ENCODE results near the gene CUL3.
"Not testable (repeated sequence)": the region's sequence is repeated elsewhere in the genome, so short reads cannot be mapped to it uniquely, and the experiment has no call there.

Gene CUL3

GRCh38 chr2:224585211-224586088 lies at the start of gene CUL3:
CUL3 (minus strand) TSS chr2:224585363; CDS start chr2:224585009, 354 bp downstream.
- DNase-seq (ENCODE audit: low spot score): peak; percentile 100

DNA sequence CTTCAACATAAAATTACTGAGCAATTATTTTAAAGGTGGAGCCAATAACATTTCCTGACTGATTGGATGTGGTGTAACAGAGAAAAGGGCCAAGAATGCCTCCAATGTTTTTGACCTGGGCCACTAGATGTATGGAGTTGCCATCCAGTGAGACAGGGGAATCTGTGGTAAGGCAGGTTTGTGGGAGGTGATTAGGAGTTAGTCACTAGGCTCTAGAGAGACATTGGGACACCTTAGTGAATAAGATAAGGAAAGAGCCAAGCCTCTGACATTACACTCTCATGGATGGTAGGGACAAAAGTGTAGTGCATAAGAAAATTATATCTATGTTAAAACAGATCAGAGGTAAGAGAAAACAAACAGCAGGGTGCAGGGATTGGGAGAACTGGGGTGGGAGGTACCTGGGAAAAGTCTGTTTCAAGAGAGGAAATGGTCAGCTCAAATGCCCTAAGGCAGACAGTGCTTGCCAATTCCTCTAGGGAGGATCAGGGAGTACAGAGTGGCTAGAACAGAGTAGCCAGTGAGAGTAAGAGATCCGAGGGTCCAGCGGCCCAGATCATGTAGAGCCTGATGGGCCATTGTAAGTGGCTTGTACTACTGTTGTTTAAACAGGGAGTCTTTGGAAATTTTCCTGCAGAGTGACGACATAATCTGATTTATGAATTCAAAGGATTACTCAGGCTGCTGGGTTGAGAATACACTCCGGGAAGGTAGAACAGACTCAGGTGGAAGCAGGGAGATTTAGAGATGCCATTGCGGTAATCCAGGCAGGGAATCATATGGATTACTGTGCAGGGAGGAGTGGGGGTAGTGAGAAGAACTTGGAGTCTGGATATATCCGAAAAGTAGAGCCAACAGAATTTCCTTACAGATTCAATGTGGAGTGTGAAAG lies 45.7 kb upstream of the CUL3 start:
- DNase-seq (ENCODE audit: low spot score): no peak

DNA sequence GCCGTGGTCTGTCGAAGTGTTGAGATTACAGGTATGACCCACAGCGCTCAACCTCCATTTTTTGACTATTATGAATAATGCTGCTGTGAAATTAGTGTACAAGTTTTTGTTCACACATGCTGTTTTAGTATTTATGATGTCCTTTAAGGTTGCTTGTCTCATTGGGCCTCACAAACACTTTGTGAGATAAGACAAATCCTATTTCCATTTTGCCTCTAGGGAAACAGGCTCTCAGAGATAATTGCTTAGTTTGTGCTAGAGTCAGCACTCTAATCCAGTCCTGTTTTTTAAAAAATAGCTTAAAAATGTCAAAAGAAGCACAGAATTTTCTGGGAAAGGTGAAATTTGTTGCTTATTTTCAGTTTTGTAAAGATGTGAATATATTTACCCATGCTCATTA lies 43.3 kb upstream of the CUL3 start:
- DNase-seq (ENCODE audit: low spot score): no peak

GRCh38 chr2:224626735-224627134 lies 41.6 kb upstream of the CUL3 start:
- DNase-seq (ENCODE audit: low spot score): no peak

DNA sequence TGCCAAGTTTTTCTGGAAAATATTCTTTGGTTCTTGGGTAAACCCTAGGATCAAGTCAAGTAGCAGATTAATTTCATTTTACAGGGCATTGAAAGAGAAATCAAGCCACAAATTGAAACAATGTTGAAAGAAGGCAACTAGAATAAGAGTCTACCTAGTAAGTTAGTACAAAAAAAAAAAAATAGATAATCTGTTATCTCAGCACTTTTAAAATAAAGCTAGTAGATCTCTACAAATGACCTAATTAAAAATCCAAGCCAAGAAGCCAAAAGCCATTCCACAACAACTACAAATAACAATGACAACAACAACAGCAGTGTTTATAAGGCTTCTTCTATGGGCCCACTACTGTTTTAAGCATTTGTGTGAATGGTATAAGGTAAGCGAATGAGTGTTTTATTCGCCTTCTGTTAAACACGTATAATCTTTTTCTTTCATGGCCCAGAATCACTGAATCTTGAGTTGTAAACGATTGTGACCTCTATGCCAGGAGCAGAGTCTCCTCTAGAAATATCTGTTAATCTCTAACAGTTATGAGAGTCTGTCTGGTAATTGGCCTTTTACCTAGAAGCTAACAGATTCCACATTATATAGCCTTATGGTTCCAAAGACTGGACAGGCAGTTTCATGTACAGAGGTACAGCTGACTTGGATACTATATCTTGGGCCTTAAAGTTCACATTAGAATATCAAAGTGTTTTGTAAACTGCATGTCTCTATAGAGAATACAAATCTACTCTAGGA lies 28.6 kb upstream of the CUL3 start:
- DNase-seq (ENCODE audit: low spot score): no peak

DNA sequence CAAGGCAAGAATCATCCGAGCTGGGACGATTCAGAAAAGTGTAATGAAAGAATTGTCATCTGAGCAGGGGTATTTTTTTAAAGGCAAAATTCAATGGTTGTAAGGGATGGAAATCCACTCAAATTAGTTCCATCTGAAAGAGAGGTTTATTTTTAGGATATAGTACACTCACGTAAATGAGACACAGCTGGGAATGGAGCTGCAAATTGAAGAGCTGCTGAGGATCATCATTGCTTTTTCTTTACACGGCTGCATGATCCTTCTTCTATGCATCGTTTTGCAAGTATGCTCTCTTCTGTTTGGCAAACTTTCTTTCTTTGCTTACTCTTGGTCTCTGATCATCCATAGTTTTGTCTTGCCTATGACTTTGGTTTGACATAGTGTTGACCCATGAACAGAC lies 27.4 kb upstream of the CUL3 start:
- DNase-seq (ENCODE audit: low spot score): no peak

DNA sequence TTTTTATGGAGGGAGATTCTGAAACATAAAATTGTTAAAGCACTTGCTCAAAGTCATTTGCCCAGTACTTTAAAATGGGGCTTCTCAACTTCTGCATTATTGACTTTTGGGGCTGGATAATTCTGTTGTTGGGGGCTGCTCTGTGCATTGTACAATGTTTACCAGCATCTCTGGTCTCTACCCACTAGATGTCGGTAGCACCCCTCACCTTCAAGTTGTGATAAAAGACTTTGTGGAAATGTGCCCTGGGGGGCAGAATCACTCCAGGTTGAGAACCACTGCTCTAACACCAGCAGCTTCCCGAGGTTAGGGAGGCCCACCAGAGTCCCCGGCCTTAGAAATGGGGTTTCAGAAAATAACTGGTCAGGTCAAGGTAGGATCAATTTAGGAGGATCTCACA lies 26.8 kb upstream of the CUL3 start:
- DNase-seq (ENCODE audit: low spot score): no peak

DNA sequence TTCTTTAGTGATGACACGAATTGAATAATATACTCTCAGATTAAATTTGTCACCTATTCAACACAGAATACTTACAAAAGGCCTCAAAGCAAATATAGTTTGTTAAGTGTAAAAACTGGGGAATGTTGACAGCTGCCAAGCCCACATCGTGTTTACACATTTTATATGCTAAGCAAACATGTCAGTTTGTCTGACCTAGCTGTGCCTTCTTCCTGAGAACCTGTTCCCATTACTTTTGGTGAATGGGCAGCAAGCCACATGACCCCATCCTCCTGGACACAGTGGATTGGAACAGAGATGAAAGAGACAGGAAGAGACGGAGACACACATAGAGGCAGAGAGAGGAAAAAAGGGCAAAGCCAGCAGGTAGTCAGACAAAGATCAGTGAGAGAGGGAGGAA lies 22.9 kb upstream of the CUL3 start:
- no peak for DNase-seq (ENCODE audit: low spot score)

DNA sequence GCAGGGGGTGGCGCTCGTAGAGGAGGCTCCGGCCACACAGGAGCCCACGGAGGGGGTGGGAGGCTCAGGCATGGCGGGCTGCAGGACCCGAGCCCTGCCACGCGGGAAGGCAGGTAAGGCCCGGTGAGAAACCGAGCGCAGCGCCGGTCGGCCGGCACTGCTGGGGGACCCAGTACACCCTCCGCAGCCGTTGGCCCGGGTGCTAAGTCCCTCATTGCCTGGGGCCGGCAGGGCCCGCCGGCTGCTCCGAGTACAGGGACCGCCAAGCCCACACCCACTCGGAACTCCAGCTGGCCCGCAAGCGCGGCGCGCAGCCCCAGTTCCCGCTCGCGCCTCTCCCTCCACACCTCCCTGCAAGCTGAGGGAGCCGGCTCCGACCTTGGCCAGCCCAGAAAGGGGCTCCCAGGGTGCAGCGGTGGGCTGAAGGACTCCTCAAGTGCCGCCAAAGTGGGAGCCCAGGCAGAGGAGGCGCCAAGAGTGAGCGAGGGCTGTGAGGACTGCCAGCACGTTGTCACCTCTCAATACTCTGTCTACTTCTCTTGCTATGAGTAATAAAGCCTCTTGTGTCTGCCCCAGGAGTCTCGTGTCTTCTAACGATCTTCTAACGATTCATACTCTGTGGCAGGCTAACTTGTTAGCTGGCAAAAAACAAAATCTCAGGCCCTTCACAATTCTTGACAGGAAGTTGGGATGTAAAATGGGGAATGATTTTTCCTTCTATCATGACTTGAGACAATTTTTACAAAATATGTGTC lies 18.8 kb upstream of the CUL3 start:
- not testable (repeated sequence) for DNase-seq (ENCODE audit: low spot score)

DNA sequence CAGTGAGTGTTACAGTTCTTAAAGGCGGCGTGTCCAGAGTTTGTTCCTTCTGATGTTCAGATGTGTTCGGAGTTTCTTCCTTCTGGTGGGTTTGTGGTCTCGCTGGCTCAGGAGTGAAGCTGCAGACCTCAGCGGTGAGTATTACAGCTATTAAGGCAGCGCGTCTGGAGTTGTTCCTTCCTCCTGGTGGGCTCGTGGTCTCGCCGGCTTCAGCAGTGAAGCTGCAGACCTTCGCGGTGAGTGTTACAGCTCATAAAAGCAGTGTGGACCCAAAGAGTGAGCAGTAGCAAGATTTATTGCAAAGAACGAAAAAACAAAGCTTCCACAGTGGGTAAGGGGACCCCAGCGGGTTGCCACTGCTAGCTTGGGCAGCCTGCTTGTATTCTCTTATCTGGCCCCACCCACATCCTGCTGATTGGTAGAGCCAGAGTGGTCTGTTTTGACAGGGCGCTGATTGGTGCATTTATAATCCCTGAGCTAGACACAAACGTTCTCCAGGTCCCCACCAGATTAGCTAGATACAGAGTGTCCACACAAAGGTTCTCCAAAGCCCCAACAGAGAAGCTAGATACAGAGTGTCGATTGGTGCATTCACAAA lies 17.7 kb upstream of the CUL3 start:
- not testable (repeated sequence) for DNase-seq (ENCODE audit: low spot score)

- DNase-seq (ENCODE audit: low spot score): no peak
These were observed 16.8 kb upstream of the CUL3 start for GRCh38 chr2:224601923-224602322.

- DNase-seq (ENCODE audit: low spot score): no peak
These were observed 13.5 kb upstream of the CUL3 start for GRCh38 chr2:224598678-224599077.

DNA sequence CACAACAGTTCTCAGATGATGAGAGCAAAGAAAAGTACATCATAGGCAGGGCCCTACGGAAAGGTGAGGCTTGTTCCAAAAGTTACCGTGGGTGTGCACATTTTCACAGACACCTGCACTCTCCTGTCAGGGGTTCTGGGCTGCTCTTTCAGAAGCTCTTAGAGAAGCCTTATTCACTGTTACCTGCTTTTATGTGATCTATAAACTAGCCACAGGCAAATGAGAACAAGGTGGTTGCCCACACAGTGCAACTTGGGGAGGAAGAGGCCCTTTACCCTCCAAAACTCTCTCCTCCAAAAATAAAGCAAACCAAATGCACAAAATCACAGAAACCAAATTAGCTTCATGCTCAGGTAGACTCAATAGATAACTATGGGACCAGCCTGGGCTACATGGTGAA lies 11.1 kb upstream of the CUL3 start:
- DNase-seq (ENCODE audit: low spot score): no peak

GRCh38 chr2:224595518-224595917 lies 10.4 kb upstream of the CUL3 start:
- DNase-seq (ENCODE audit: low spot score): no peak

DNA sequence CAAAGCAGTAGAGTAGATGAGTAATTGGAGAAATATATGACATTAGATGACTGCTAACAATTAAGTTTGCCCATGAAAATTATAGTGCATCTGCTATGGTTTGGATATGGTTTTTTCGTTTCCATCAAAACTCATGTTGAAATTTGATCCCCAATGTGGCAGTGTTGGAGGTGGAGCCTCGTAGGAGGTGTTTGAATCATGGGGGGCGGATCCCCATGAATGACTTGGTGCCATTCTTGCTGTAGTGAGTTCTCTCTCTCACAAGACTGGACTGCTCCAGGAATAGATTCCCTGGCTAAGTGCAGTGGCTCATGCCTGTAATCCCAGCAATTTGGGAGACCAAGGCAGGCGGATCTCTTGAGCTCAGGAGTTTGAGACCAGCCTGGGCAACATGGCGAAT lies 9.7 kb upstream of the CUL3 start:
- DNase-seq (ENCODE audit: low spot score): no peak

DNA sequence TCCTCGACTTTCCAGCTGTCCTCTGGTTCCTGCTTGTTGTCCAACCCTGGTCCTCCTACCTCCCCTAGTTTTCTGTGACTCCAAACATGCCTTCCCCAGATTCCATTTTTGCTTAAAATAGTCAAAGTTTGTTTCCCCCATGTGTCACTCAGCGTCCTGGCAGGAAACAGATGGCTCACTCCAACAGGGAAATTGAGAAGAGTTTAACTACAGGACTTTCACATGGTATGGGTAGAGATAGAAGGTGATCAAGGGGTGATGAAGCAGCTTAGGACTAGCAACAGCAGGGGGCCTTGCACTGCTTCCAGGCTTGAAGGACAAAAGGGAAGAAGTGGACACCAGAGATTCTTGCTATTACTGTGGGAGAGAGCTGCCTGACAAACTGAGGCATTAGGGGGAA lies 6.1 kb upstream of the CUL3 start:
- DNase-seq (ENCODE audit: low spot score): no peak

GRCh38 chr2:224586127-224586695 lies 1.0 kb upstream of the CUL3 start:
- no peak for DNase-seq (ENCODE audit: low spot score)

- DNase-seq (ENCODE audit: low spot score): peak; percentile 61
These were observed 365 bp downstream of the CUL3 start for GRCh38 chr2:224584785-224585210.

GRCh38 chr2:224584111-224584784 lies 915 bp downstream of the CUL3 start:
- DNase-seq (ENCODE audit: low spot score): peak; percentile 36

DNA sequence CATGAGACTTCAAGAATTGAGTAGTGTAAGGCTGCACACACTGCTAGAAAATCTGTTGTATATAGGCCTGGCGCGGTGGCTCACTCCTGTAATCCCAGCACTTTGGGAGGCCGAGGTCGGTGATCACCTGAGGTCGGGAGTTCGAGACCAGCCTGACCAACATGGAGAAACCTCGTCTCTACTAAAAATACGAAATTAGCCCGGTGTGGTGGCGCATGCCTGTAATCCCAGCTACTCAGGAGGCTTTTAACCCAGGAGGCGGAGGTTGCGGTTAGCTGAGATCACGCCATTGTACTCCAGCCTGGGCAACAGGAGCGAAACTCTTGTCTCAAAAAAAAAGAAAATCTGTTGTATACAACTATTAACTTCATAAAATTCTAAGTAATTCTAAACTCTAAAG lies 2.1 kb downstream of the CUL3 start:
- DNase-seq (ENCODE audit: low spot score): not testable (repeated sequence)
